NCI-H524 treated with DMSO at 0.1 percent for 48 hours (cell line): Measurements from ENCODE around the gene MGAT1.
"Not testable (repeated sequence)": the region's sequence is repeated elsewhere in the genome, so short reads cannot be mapped to it uniquely, and the experiment has no call there.

Source experiments
- DNase-seq: peaks from one replicate; lab custom pipeline; 2025; lab: John Stamatoyannopoulos, UW

Gene MGAT1

DNA sequence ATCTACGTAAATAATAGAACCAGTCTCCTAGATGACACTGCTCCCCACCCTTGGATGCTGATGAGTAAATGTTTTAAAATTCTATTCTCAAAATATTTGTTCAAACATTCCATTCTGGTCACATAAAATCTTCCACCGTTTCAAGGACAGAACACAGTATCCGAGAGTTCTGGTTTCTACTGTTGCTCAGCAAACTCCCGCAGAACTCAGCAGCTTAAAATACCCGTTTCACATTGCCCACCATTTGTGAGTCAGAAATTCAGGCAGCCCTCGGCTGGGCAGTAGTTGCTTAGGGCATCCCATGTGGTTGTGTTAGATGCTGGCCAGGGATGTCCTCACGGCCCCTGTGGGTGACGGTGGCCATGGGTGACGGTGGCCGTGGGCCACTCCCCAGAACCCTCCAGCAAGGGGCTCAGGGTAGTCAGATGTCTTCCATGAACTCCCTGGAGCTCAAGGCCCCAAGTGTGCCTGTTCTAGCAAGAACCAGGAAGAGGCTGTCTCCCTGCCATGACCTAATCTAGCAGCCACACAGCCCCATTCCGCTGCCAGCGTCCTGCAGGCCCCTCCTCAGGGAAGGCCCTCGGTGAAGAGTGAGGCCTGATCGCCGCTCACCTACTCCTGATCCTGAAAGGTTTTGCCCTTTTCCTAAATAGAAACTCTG, 17.4 kb downstream of the MGAT1 start:
- no peak for DNase-seq

DNA sequence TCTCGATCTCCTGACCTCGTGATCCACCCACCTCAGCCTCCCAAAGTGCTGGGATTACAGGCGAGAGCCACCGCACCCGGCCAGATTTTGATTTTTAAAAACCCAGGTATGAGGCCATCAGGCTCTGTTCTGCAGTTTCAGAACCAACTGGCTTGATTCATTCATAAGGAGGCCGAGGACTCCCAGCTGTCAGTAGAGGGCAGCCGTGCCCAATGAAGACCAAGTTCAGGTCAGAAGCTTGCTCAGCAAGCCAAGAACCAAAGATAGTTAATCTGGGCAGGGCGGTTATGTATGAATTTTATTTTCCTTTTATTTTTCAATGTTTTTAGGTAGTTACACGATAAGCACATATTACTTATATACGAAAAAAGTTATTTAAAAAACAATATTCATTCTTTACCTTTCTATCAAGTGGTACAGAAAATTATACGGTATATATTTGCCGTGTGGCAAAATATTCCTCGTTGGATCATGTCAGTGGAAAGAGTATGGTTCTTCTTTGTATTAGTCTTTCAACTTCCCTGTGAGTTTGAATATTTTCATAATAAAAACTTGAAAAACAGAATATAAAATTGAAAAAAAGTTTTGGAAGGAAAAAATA, 18.0 kb downstream of the MGAT1 start:
- DNase-seq: no peak

DNA sequence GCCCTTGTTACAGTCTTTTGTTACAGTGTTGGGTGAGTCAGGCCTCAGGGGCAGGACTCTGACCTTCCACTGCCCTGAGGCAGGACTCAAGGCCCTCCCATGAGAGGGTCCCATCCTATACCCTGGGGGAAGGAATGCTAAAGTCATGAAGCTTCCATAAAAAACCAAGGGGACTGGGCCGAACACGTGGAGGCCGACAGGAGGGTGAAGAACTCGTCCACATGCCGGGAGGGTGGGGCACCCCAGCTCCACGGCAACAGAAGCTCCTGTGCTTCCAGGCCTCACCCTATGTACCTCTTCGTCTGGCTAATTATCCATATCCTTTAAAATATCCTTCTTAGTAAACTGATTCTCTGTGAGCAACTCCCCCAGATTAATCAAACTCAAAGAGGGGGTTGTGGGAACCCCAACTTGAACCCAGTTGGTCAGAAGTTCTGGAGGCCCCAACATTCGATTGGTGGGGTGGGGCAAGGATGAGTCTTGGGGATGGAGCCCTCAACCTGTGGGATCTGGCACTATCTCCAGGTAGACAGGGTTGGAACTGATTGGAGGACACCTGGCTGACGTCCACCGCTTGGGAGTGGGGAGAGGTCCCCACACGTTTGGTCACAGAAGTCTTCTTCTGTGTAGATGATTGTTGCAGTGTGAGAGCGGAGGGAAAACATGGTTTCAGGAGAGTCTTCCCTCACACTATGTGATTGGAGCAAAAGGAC, 19.1 kb downstream of the MGAT1 start:
- DNase-seq: no peak

DNA sequence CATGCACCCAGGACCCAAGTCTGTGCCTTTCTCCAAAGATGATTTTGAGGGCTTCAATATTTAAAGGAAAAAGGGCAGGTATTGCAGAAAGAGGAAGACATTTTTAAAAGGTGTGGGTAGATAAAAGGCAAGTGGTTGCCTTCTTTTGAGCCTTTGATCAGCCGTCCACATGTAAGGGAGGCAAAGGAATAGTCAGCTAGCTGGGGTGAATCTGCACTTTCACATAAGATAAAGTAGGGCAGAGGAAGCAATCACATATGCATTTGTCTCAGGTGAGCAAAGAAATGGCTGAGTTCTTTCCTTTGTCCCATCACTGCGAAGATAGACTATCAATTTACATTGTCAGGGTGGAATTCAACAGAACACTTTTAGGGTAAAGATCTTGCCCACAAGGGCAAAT, 19.9 kb downstream of the MGAT1 start:
- no peak for DNase-seq

DNA sequence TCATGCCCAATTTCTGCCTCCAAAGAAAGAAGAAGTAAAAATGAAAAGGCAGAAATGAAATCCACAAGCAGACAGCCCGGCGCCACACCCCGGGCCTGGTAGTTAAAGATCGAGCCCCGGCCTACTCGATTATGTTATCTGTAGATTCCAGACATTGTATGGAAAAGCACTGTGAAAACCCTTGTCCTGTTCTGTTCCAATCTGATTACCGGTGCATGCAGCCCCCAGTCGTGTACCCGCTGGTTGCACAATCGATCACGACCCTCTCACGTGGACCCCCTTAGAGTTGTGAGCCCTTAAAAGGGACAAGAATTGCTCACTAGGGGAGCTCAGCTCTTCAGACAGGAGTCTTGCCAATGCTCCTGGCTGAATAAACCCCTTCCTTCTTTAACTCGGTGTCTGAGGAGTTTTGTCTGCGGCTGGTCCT, 20.7 kb downstream of the MGAT1 start:
- DNase-seq: not testable (repeated sequence)

DNA sequence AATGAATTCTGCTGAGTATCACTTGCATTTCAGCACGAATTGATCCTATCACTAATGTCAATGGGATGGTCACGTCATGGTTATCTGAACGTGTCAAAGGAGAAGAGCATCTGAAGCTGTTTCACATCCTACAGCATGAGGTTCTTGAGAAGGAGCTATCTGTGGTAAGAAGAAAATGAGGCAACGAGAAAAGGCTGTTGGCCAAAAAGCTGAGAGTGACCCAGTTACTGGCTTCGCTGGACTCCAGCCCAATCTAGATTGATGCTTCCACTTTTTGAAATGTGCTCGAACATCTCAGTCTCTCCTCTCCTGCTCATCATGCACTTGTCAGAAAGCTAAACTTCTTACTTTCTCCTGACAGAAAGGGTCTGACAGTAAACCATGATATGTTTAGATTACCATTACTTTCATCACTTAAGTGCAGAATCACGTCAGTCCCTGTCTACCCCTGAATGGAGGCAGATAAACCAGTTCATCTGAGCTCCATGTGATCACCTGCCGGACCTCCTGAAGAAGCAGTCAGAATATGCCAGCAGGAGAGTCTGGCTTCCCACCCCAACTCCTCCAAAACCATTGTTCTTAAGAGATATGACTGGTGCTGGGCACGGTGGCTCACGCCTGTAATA, 22.5 kb downstream of the MGAT1 start:
- no peak for DNase-seq

DNA sequence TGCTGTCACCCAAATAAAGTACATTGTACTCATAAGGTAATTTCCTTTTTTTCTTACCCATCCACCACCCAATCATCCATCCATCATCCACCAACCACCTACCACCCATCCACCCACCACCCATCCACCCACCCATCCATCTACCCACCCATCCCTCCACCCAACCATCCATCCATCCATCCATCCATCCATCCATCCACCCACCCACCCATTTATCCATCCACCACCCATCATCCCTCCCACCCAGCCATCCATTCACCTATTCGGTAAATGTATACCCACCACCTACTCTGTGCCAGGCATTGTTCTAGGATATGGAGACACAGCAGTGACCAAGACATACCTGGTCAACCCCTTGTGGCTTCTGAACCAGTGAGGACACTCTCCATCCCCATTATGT, 25.1 kb downstream of the MGAT1 start:
- DNase-seq: no peak

DNA sequence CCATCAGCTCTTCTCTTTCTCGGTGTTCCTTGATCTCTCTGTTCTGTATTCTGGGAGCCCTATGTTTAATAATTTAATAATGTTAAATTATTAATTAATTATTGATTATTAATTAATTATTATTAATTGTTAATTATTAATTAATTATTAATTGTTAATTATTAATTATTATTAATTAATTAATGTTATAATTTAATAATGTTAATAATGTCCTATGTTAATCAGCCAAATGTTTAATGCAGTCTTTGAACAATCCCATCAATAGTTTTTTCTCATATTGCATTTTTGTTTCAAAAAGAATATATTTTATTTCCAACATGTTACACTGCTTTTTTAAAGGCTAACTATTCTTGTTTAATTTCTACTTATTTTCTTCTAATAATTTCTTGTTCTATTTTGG, 26.2 kb downstream of the MGAT1 start:
- no peak for DNase-seq

DNA sequence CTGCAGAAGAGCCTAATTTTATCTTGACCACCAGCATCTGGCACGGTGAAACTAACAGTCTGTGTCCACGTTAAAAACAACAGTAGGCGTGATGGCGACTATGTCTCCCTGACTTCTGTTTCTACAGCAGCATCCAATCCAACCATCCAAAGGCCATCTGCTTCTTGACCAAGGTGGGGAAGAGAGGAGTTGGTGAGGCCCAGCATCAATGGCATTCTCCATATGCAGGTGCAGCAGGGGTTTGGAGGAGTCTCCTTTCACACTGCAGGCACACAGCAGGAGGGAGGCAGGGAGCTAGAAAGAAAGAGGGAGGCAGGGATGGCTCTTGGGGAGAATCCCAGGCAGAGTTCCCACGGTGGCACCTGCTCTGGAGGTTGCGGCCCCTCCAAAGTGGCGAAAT, 27.0 kb downstream of the MGAT1 start:
- DNase-seq: no peak

DNA sequence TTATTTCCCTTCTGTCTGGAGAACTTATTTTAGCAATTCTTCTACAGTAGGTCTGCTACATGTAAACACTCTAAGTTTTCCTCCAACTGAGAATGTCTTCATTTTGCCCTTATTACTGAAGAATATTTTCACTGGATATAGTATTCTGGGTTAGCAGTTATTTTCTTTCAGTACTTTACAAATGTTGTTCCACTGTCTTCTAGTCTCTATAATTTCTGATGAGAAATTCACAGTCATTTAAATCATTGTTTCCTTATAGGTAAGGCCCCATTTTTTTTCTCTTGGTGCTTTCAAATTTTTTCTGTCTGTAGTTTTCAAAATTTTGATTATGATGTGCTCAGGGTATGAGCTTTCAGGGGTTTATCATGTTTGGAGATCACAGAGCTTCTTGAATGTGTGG, 30.8 kb downstream of the MGAT1 start:
- DNase-seq: no peak

DNA sequence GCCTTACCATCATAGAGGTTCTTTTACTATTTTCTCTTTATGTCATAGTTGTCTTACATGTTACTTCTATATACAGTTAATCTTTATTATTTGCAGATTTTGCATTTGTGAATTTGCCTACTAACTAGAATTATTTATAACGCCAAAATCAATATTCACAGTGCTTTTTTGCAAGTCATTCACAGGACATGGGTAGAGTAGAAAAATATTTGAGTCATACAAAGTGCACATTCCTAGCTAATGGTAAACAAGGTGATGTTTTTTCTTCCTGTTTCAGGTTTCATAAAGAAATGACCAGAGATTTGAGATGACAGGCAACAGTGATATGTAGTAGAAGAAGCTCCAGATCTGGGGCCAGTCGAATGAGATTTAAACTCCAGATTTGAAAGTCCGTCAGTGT, 32.8 kb downstream of the MGAT1 start:
- DNase-seq: no peak

DNA sequence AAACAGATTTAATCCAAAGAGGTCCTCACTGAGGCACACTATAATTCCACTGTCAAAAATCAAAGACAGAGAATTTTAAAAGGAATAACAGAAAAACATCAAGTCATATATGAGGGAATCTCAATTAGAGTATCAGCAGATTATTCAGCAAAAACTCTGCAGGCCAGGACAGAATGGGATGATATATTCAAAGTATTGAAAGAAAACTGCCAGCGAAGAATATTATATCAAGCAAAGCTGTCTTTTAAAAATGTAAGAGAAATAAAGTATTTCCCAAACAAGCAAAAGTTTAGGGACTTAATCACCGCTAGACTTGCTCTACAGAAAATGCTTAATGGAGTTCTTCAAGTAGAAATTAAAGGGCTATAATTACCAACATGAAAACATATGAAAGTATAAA, 47.0 kb downstream of the MGAT1 start:
- DNase-seq: no peak

DNA sequence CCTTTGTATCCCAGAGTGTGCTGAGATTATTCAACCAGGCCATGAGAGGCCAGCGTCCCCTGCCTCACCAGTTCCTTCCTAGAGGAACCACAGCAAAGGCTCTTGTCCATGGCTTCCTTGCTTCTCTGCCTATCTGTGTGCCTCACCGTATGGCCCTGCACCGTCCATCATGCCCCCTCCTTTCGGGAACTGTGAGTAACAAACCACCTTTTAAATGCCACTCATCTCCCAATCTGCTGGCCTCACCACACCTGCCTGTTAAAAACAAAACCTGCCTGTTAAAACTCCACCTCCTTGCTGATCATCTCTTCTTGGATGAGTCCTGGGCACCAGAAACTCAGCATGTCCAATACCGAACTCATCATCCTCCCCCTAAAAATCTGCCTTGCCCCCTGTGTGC, 58.4 kb downstream of the MGAT1 start:
- no peak for DNase-seq

DNA sequence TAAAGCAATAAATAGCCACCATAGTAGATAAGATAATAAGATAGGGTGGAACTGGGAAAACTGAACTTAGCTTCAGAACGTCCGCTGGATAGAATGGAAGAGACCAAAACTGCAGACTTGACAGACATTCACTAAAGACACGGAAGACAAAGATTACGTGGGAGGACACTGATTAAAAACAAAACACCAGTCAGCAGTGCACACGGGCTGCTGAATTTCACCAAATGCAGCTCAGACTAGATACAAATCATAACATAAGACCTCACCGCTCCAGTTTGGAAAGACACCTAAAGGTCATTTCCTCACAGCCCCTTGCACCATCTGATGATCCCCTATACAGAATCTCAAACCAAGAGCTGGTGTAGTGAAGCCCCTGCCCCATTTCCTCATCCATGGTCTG, 59.9 kb downstream of the MGAT1 start:
- no peak for DNase-seq

DNA sequence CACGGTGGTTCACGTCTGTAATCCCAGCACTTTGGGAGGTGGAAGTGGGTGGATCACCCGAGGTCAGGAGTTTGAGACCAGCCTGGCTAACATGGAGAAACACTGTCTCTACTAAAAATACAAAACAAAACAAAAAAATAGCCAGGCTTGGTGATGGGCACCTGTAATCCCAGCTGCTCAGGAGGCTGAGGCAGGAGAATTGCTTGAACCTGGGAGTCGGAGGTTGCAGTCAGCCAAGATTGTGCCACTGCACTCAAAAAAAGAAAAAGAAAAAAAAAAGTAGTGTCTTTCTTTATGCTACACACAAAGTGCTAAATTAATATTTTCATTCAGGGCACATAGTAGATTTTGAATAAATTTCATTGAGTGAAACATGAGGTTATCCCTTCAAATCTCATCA, 61.7 kb downstream of the MGAT1 start:
- not testable (repeated sequence) for DNase-seq

DNA sequence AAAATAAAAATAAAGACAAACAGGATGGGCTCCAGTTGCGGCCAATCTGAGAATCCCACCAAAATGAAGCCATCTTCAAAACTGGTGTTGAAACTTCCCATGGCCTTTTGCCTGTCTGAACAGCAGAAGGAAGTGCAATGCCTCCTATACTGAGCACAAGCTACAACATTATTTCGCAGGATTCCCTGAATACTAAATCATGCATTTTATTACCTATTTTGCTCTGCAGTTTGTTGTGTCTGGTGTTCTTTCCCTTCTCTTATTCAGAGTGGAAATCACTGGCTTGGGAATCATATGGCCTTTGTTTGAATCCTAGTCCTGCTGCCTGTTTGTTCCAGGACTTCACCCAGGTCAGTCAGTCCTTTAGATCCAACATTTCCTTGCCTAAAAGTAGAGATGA, 62.6 kb downstream of the MGAT1 start, which contains the start of gene OR2Y1:
TSS of gene OR2Y1 (minus strand) at position 101 of the 400 bp plus-strand sequence. CDS start at position 101, 0 bp downstream.
- no peak for DNase-seq

DNA sequence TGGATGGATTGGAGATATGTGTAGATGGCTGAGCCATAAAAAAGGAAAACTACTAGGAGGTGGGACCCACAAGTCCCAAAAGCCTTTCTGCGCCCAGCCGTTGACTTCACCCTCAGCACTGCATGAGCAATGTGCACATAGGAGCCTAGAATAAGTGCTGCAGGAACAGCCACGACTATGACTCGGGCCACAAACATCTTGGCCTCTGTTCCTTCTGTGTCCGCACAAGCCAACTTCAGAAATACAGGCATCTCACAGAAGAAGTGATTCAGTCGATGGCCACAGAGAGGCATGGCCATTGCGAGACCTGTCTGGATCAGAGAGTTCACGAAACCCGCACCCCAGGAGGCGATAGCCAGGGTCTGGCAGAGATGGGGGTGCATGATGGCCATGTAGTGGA, 63.3 kb downstream of the MGAT1 start:
- DNase-seq: no peak

DNA sequence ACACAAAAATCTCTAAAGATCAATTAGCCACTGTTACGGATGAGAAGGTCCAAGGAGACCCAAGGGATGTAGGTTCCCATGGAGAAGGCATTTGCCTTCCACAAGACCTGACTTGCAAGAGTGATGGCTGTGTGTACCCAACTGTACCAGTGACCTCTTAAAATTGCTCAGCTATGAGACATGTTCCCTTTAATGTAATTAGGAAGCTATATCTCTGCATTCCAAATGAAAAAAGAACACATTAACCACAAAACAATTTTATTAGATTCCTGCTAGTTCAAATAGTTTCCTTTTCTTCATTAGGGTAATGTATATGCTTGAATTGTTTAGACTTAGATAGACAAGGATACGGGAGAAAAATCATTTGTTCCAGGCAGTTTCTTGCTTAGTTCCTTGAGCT, 66.1 kb downstream of the MGAT1 start:
- no peak for DNase-seq
